HG03520 (cell line): Measurements from ENCODE around the gene HTR3A.

ENCODE experiments used
- ATAC-seq: cut with Tn5 transposase; IDR thresholded peaks from one replicate; pipeline ENCODE4 v1.9.1; 2021; ENCODE audit warnings: mild to moderate bottlenecking, moderate library complexity; ENCODE audit not compliant: unreplicated experiment

Gene HTR3A

DNA sequence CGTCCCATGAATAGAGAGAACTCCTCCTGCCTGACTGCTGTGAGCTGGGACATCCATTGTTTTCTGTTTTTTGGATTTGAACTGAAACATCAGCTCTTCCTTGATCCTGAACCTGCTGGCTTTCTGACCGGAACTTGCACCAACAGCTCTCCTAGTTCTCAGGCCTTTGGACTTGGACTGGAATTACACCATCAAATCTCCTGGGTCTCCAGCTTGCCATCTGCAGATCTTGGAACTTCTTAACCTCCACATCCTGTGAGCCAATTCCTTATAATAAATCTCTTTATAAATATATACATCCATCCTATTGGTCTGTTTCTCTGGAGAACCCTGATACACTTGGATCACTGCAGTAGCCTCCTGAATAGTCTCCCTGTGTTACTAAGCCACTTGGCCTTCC is 42.1 kb downstream of the HTR3A start:
- ATAC-seq = no peak

GRCh38 chr11:114017723-114018122 is 42.8 kb downstream of the HTR3A start:
- ATAC-seq = no peak

DNA sequence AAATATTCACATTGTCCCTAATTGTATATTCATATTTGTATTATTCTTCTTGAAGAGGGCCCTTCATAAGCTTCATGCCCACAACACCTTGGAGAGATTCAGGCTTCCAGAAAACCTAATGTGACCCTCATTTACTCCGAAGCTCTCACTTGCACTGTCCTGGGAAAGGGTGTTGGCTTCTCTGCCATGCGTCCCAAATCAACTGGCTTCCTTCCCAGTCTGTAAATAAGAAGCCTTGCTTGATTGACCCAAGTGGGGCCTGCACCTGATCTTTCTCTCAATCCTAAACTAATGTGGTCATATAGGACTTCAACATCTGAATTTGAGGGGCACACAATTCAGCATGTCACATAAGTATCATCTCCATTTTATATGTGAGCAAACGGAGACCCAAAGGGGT is 44.1 kb downstream of the HTR3A start:
- no peak for ATAC-seq

- no peak for ATAC-seq
Measured at GRCh38 chr11:114019574-114019973, 44.7 kb downstream of the HTR3A start.

DNA sequence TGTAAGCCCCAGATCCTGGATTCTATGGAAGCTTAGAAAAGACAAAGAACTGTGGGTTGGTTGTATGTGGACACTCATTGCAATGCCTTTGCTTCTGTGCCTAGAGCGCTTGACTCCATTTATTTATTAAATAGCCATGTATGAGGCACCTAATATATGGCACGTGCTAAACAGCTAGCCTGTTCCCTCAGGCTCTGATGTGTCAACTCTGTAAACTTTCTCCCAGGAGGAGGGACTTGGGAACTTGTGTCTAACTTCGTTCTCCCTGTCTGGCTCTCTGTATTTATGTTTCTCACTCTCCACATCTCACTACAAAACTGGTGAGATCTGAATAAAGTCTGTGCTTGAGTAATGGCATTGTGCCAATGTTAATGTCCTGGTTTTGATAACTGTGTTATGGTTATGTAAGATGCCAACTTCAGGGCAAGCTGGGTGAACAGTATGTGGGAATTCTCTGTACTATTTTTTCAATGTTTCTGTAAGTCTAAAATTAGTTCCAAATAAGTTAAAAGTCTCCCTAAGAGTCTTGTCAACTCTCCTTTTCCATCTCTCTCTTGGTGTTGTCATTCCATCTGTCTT is 50.5 kb downstream of the HTR3A start:
- ATAC-seq = no peak

DNA sequence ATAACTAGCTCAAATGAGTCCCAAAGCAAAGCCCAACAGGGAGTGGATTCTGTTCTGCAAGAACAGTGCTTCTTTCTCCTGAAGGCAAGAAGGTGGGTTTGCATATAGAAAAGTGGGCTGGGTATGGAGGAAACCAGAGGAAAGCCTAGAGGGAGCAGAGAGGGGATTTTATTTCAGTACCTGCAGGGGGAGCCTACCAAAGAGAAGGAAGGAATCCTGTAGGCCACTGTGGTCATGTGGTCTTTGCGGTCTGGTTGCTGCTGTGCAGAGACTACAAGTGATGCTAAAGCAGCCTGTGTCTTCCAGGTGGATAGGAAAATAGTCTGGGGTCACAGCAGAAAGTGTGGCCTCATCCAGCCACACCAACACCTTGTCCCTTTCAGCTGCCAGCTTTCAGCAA is 51.4 kb downstream of the HTR3A start:
- no peak for ATAC-seq

DNA sequence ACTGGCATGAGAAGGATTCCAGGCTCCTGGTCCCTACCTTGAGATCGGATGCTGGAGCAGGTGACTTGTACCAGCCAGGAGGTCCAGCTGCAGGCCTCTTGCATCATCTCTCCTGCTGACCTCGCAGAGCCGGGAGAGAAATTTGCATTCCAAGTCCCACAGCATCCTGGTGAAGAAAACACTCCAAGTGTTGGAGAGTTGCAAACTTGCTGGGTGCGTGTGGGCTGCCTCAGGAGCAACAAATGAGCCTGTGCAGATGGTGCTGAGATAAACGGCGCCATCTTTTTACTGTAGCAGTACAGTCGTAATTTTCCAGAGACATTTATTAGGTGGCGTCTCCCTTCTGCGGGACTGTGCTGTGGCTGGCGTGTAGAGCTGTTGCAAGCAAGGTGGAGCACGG is 52.5 kb downstream of the HTR3A start:
- ATAC-seq = no peak

- ATAC-seq = no peak
Measured at GRCh38 chr11:114027926-114028325, 53.0 kb downstream of the HTR3A start.

- no peak for ATAC-seq
Measured at GRCh38 chr11:114031246-114031966, 56.5 kb downstream of the HTR3A start.

GRCh38 chr11:114031967-114032320 is 57.0 kb downstream of the HTR3A start:
- no peak for ATAC-seq

GRCh38 chr11:114033066-114033465 is 58.2 kb downstream of the HTR3A start:
- ATAC-seq = no peak

- ATAC-seq = no peak
Measured at GRCh38 chr11:114033572-114033971, 58.7 kb downstream of the HTR3A start.

GRCh38 chr11:114034956-114035355 is 60.0 kb downstream of the HTR3A start:
- no peak for ATAC-seq

- ATAC-seq = no peak
Measured at GRCh38 chr11:114036147-114036811, 61.4 kb downstream of the HTR3A start.

DNA sequence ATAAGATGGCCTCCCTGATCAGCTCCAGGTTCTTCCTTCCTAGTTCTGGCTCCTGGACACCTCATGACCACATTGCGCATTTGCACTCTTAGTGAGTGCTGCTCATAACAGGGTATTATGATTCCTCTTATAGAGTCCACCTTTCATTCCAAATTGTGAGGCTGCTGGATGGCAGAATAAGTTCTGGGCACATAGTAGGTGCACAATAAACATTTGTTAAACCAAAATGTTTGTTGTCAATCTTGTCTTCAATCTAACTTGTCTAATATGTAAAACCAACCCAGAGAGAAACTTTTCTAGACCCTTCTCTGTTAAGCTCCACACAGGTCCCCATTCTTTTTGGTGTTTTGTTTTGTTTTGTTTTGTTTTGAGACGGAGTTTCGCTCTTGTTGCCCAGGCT is 62.0 kb downstream of the HTR3A start:
- ATAC-seq = no peak

DNA sequence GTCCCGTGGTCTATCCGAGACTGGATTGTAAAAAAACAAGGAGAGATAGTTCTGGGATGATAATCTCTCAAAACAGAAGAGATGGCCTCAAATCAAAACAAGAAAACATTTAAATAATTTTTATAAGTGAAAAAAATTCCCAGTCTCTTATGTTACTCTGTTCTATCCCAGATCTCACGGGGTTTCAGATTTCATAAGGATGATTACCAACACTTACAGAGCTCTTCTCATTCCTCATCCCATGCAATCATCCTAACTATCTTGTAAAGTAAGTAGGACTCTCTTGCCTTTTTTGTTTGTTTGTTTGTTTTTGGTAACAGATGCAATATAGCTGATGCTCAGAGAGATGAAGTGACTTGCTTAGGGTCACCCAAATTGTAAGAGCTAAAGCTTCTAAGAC is 64.6 kb downstream of the HTR3A start:
- no peak for ATAC-seq
